ENCODE results near the gene KRTAP24-1. TPM values are rescaled to one million over a fixed set of nuclear protein-coding genes. Genes with fewer than 3 reads are reported as not detected.

KRTAP24-1 gene, protein sequence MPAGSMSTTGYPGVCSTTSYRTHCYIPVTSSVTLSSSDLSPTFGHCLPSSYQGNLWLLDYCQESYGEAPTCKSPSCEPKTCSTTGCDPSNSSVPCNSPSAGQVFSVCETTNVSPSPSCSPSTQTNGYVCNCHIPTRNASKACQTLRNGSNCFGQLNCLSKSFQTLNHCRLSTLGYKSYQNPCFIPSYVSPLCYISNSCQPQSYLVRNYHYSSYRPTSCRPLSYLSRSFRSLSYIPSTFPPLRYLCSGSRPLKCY
- not detected in 2 replicates for total RNA-seq

DNA sequence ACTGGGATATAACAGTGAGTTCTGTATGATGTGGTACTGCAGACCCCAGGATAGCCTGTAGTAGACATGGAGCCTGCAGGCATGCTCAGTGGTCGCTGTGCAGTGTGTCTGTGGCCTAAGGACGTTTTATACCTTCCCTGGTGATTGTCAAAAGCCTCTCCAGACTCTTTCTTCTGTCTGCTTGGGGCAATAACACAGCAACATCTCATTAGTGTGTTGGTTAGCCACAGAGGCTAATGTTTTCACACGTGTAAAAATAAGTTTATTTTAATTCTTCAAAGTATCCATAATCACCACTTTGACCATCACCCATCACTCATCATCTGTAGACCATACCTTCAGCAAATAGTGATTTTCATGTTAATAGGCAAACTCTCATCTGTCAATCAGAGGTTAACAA is at the start of gene KRTAP24-1:
KRTAP24-1 (minus strand) TSS at position 101 of the 400 bp plus-strand sequence; CDS start at position 83, 18 bp downstream.

GRCh38 chr21:30320215-30320614 is 37.5 kb upstream of the KRTAP24-1 start, which contains the start of gene KRTAP26-1:
KRTAP26-1 (minus strand) TSS chr21:30320315; CDS start chr21:30320035, 280 bp downstream.

GRCh38 chr21:30289215-30289614 is 6.5 kb upstream of the KRTAP24-1 start, which contains the start of gene KRTAP25-1:
KRTAP25-1 (minus strand) TSS chr21:30289514; CDS start chr21:30289490, 24 bp downstream.

Other genes with a start within 250 kb of the KRTAP24-1 start
- 1.4 TPM in 1 of 2 replicates, not detected in the other for gene CLDN17, start 116.1 kb downstream of the KRTAP24-1 start, total RNA-seq
- gene CLDN8, start 66.9 kb downstream of the KRTAP24-1 start, total RNA-seq: 0.14 TPM in 1 of 2 replicates, not detected in the other
- gene KRTAP25-1, start 6.6 kb upstream of the KRTAP24-1 start, total RNA-seq: not detected in 2 replicates
- gene KRTAP26-1, start 37.4 kb upstream of the KRTAP24-1 start, total RNA-seq: not detected in 2 replicates
- gene KRTAP27-1, start 54.7 kb upstream of the KRTAP24-1 start, total RNA-seq: not detected in 2 replicates
- not detected in 2 replicates for gene KRTAP23-1, start 65.7 kb upstream of the KRTAP24-1 start, total RNA-seq
- not detected in 2 replicates for gene KRTAP13-2, start 89.3 kb upstream of the KRTAP24-1 start, total RNA-seq
- gene KRTAP13-1, start 113.1 kb upstream of the KRTAP24-1 start, total RNA-seq: not detected in 2 replicates
- not detected in 2 replicates for gene KRTAP13-3, start 143.0 kb upstream of the KRTAP24-1 start, total RNA-seq
- gene KRTAP13-4, start 147.3 kb upstream of the KRTAP24-1 start, total RNA-seq: not detected in 2 replicates
- gene KRTAP15-1, start 157.3 kb upstream of the KRTAP24-1 start, total RNA-seq: not detected in 2 replicates
- not detected in 2 replicates for gene KRTAP19-1, start 197.4 kb upstream of the KRTAP24-1 start, total RNA-seq
- not detected in 2 replicates for gene KRTAP19-2, start 204.5 kb upstream of the KRTAP24-1 start, total RNA-seq
- gene KRTAP19-3, start 209.1 kb upstream of the KRTAP24-1 start, total RNA-seq: not detected in 2 replicates
- gene KRTAP19-4, start 214.2 kb upstream of the KRTAP24-1 start, total RNA-seq: not detected in 2 replicates
- not detected in 2 replicates for gene KRTAP19-5, start 219.2 kb upstream of the KRTAP24-1 start, total RNA-seq